ENCODE data around the gene KAT8.

The KAT8 gene

DNA sequence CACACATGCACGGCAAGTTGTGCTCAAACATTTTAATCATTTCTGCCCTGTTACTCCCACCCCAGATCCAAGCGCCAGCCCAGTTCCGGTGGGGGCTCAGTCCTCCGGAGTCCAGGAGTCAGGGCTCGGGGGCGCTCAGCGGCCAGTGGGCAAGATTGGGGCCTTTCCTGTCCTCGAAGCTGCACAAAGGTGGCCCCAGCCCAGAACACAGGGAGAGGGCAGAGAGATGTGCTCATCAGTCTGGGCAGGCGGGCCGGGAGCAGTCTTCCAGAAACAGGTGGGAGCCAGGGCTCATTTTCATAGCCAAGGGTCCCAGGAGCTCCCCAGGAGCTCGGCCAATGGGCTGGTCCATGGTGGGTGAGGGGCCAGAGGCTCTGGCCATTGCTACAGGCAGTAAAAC is 14.0 kb downstream of the KAT8 start:
- H3K4me3 ChIP-seq (ENCODE audit: low read depth, low read length), result no peak overlapping the region
- TF ChIP-seq, protein P1, sequence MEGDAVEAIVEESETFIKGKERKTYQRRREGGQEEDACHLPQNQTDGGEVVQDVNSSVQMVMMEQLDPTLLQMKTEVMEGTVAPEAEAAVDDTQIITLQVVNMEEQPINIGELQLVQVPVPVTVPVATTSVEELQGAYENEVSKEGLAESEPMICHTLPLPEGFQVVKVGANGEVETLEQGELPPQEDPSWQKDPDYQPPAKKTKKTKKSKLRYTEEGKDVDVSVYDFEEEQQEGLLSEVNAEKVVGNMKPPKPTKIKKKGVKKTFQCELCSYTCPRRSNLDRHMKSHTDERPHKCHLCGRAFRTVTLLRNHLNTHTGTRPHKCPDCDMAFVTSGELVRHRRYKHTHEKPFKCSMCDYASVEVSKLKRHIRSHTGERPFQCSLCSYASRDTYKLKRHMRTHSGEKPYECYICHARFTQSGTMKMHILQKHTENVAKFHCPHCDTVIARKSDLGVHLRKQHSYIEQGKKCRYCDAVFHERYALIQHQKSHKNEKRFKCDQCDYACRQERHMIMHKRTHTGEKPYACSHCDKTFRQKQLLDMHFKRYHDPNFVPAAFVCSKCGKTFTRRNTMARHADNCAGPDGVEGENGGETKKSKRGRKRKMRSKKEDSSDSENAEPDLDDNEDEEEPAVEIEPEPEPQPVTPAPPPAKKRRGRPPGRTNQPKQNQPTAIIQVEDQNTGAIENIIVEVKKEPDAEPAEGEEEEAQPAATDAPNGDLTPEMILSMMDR (IDR thresholded peaks at IDR 0.05; ENCODE audit: low read depth, low read length), result no peak

DNA sequence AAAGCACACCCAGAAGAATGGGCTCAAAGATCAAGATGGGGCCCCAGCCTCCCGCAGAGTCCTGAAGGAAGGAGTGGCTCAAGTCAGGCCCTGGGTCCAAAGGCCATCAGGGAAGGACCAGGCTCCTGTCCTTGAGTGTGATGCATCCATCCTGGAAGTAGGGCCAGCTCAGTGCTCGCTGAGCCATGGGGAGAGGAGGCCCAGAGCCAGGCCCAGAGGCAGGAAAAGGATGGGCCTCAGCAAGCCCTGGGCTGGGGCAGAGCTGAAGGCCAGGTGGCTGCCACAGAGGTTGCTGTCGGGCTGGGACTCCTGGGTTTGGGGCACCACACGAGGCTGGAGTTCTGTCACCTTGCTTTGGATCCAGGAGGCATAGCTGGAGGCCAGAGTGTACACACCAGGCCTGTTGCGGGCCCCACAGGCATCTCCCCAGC is 14.4 kb downstream of the KAT8 start:
- TF ChIP-seq, protein P1 (IDR thresholded peaks at IDR 0.05; ENCODE audit: low read depth, low read length), result no peak
- H3K4me3 ChIP-seq (ENCODE audit: low read depth, low read length), result no peak overlapping the region

DNA sequence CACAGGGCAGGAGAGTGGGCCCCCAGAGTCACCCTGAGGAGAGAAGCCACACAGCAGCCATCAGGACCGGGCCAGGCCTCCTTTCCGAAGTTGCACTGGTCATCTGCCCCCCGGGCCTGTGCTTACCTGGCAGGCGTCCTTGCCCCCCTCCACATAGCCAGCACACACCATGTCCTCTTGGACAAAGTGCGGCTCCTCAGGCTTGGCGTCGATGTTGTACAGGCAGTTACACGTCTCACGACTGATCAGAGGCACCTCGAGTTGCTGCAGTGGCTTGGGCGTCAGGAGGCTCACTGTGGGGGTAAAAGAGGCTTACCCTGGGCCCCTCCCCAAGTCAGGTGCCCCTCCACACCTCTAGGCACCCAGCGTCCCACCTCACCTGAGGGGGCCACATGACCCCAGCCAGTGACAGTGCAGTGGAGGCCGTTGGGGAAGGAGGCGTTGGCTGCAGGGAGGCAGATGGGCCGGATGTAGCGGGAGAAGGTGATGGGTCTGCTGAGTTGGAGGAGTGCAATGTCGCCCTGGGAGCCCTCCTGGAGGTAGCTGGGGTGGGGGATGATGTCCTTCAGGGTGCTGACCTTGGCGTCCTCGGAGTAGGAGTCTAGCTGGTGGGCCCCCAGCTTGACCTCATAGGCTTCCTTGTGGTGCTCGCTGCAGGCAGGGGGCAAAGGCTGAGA is 15.0 kb downstream of the KAT8 start:
- TF ChIP-seq, protein P1 (IDR thresholded peaks at IDR 0.05; ENCODE audit: low read depth, low read length), result no peak
- H3K4me3 ChIP-seq (ENCODE audit: low read depth, low read length), result no peak overlapping the region

DNA sequence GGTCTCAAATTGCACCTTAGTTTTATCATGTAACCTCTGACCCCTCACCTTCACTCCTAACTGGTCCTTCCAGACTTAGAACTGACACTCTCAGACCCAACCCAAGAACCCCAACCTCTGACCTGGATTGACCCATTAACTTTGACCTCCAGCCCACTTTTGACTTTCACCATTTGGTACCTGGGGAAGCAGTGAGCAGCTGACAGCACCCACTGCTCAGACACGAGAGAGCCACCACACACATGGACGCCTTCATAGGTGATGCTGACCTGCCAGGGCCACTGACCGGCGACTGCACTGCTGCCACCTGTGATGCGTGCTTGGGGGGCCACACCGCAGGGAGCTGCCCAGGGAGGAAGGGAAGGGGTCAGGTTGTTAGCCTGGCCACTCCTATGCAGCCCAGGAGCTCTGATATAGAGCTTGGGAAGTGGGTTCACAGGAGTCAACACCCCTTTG is 15.6 kb downstream of the KAT8 start:
- no peak overlapping the region for H3K4me3 ChIP-seq (ENCODE audit: low read depth, low read length)
- TF ChIP-seq, protein P1 (IDR thresholded peaks at IDR 0.05; ENCODE audit: low read depth, low read length), result no peak

DNA sequence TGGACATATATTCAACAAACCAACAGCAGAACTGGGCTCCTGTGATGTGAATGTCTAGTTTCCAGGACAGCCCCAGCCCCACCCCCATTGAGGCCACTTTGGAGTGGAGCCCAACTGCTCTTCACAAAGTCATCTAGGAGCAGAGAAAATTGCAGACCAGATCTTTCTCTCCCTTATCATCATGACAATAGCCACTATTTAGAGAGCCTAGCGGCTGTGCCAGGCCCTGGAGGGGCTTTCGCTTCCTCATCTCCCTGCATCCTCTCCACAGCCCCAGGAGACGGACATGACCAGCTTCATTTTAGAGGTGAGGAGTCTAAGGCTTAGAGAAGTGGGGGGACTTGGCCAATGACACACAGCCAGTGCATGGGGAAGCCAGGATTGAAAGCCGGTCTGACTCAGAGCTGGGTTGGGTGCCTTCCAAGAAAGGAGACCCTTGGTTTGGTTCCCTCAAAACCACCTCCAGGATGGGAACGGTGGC is 16.7 kb downstream of the KAT8 start:
- no peak overlapping the region for H3K4me3 ChIP-seq (ENCODE audit: low read depth, low read length)
- TF ChIP-seq, protein P1 (IDR thresholded peaks at IDR 0.05; ENCODE audit: low read depth, low read length), result no peak

DNA sequence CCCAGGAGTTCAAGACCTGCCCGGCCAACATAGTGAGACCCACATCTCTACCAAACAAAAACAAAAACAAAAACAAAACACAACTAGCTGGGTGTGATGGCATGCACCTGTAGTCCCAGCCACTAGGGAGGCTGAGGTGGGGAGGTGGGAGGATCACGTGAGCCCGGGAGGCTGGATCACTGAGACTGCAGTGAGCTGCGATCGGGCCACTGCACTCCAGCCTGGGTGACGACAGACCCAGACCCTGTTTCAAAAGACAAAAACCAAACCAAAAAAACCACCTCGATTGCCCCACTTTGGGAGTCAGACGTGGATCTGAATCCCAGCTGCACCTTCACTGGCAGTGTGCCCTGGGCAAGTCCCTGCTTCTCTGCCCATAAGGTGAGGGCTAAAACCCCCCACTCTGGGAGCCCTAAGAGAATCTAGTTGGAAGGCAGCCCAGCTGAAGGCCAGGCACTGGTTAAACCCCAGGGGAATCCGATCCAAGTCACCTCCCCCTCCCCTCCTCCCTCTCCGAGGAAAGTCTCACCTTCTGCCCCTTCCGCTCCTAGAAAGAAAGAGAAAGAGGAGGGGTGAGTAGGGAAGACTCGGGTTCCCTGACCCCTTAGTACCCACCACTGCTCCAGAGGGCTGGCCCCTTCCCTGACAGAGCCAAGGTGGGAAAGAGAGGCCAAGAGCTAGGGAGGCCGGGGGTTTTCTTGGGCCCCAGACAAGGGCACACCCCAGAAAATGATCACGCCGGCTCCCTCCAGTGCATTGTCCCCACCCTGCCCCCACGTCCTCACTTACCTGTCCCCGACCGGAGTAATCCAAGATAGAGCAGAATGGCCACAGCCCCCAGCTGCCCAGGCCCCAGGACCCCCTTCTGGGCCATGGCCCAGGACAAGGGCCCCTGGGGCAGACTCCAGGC is 17.4 kb downstream of the KAT8 start:
- TF ChIP-seq, protein P1 (IDR thresholded peaks at IDR 0.05; ENCODE audit: low read depth, low read length), result no peak
- no peak overlapping the region for H3K4me3 ChIP-seq (ENCODE audit: low read depth, low read length)

Measured in WI38 (cell line).